NCI-H2196 (cell line): Measurements from ENCODE around the gene CCL4.
"Not testable (repeated sequence)": the region's sequence is repeated elsewhere in the genome, so short reads cannot be mapped to it uniquely, and the experiment has no call there.

Experiments
- DNase-seq: peaks from one replicate; lab custom pipeline; 2025; ENCODE audit not compliant: unreplicated experiment; lab: John Stamatoyannopoulos, UW

CCL4 gene

DNA sequence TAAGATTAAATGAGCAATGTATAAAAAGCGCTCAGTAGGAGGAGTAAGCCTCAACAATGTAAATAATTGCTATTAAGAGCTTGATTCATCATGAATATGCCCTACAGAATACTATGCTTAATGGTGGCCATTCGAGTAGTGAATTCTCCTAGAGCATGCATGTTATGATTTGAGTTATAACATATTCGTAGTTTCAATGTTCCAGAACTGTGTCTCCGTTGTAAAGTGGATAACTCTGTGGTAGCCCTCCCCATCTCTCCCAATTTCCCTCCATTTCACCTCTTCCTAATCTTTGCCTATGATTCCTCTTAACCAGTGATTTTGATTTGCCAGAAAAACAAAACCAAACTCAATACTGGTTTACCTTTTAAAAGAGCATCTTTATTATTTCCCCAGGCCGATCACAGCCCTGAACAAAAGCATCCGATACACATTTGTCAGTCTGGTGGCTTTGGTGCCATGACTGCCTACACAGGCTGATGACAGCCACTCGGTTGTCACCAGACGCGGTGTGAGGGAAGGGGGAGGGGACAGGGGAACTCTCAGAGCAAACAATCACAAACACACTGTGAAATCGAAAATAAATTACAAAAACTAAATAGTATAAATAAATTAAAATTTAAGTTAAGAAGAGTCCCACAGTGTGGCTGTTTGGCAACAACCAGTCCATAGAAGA is 15.6 kb upstream of the CCL4 start:
- DNase-seq = not testable (repeated sequence)

GRCh38 chr17:36088670-36089338 is 14.8 kb upstream of the CCL4 start:
- DNase-seq = no peak

- DNase-seq = no peak
Observed at GRCh38 chr17:36089339-36089865, 14.2 kb upstream of the CCL4 start.

DNA sequence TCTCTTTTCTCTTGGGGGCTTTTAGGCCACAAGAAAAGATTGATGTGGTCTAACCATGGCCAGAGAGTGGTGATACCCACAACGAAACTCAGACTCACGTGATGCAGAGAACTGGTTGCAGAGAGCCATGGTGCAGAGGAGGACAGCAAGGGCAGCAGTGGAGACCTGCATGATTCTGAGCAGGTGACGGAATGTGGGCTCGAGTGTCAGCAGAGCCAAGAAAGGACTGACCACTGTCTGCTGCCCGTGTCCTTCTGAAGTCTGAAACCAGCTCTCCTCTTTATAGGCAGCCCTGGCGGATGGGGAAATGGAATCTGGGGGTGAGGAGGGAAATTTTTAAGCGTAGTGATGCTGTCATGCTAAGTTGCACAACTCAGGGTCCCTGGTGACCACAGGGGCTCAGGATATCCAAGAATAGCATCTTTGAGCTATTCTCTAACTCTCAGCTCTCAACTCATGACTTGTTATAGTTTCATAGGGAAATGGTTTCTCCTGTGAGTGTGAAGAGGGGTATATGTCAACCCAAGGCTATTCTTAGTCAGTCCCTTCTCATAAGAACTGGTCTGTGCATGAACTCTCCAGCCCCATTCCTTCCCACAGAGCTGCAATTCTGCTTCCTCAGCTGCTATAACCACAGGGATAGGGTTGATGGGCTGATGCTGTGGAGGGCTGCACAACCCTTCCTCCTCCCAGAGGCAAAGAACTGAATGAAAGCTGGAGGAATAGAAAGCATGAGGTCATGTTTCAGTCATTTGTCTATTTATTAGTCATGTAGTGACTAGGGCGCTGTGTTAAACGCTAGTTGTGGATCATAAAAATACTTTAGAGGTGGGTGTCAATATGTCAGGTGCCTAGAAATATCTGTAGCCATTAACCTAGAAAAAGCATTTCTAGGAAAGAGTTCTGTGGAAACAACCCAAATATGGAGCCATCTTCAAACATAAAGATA is 13.5 kb upstream of the CCL4 start, which contains the start of gene CCL3:
Gene CCL3, minus strand, starts transcription at position 256 of the 949 bp plus-strand sequence. Its CDS starts 85 bp downstream, at position 171.
- DNase-seq = no peak

- DNase-seq = no peak
Observed at GRCh38 chr17:36092230-36092629, 11.4 kb upstream of the CCL4 start.

- DNase-seq = not testable (repeated sequence)
Observed at GRCh38 chr17:36092715-36093114, 10.9 kb upstream of the CCL4 start.

- DNase-seq = no peak
Observed at GRCh38 chr17:36094232-36094631, 9.4 kb upstream of the CCL4 start.

DNA sequence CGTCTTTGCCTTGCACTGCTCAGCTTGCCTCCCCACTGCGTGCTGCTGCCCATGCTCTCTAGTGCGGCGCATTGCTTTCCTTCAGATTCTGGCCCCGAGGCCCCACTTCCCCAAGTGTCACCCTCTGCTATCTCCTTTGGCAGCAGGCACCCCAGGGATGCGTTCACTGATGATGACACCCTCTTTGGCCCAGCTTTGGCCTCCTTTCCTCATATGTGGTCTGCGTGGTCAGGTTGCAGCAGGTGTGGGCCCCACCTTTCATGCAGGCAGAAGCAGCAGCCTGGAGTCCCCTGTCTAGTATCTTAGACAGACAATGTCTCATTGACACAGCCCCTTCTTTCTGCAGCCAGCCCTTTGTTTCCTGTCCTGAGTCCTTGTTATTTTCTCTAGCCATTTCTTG is 8.9 kb upstream of the CCL4 start:
- no peak for DNase-seq

DNA sequence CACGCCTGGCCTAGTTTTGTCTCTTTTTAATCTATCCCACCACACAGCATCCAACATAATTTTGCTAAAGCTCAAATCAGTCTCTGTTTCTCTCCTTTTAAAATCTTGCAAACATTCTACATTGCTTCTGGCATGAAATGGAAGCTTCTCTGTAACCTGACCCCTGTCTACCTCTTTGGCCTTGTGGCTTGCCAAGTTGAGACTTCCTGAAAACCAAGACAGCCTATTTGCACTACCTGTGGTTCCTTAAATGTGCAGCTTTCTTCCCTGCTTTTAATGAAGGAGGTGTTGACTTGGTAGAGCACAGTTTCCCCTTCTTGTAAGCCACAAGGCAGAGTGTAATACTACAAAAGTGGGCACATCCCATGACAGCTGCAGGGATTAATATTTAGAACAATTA is 7.6 kb upstream of the CCL4 start:
- no peak for DNase-seq

GRCh38 chr17:36099004-36099403 is 4.6 kb upstream of the CCL4 start:
- not testable (repeated sequence) for DNase-seq

DNA sequence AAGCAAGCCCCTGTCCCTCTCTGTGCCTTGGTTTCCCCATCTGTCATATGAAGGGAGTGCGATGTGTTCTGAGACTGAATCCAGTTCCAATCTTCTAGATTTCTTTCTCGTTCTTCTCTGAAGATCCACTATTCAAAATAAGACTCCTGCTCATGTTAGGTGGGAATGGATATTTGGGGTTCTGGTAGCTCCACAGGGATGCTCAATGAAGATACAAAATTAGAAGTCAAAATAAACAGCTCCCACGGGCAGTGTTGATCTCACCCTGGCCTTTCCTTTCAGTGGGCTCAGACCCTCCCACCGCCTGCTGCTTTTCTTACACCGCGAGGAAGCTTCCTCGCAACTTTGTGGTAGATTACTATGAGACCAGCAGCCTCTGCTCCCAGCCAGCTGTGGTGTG is 619 bp downstream of the CCL4 start:
- not testable (repeated sequence) for DNase-seq

DNA sequence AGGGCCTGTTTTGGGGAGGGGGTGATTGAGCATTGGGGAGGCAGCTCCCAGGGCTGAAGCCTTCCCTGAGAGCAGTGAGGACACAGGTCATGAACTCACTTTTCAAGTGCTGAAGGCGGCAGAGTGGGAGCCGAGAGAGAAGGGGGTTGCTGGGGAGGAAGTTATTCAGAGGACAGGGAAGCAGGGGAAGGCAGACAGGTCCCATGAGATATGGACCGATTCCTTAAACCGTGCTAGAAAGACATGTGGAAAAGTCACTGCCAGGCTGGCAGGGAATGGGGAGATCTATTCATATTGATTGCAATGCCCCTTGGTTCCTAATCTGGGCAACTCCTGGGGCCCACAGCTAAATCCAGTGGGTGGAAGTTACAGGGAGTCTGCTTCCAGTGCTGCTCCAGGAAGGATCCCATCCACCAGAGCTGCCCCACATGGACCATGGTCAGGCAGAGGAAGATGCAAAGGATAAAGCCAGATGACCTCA is 1.1 kb downstream of the CCL4 start:
- DNase-seq = no peak

DNA sequence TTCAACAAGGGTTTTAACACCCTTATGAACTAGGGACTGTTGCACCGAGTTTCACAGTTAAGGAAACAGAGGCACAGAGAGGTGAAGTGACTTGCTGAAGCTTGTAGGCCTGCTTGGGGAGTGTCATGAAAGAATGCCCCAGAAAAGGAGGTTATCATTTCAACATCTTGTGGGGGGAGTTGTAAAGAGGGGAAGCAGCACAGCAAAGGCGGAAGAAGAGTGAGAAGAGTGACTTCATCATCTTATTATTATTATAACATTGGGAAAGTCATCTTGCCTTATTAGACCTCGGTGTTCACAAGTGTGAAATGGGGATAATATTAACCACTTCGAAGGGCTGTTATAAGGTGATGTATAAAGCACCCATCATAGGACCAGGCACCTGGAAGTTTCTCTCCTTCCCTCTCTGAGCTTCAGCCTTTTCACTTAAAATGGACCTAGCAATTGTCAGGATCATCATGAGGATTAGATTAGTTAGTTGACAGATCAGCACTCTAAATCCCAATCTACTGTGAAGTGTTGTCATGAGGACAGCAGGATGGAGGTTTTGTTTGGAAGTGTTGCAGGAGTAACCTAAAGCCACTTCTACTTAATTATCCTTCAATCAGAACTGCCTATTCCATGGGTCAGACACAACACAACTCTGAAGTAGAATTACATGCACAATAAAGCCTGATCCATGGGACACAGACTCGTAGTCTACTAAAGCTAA is 2.3 kb downstream of the CCL4 start:
- no peak for DNase-seq

DNA sequence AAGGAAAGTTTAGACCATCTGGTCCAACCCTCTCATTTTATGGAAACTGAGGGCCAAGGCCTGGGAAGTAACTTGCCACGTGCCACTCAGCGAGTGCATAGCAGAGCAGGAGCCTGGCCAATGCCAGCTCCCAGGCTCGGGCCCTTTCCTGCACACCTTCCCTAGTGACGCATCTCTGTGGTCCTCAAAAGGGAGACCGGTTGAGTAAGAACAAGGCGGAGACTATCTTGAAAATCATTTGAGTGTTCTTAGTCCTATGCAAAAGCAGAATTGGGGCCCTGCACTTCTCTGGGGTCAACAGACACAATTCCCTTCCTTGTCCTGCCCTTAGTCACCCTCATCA is 2.8 kb downstream of the CCL4 start:
- no peak for DNase-seq

GRCh38 chr17:36107660-36108059 is 4.0 kb downstream of the CCL4 start:
- no peak for DNase-seq

GRCh38 chr17:36108265-36108664 is 4.6 kb downstream of the CCL4 start:
- not testable (repeated sequence) for DNase-seq

DNA sequence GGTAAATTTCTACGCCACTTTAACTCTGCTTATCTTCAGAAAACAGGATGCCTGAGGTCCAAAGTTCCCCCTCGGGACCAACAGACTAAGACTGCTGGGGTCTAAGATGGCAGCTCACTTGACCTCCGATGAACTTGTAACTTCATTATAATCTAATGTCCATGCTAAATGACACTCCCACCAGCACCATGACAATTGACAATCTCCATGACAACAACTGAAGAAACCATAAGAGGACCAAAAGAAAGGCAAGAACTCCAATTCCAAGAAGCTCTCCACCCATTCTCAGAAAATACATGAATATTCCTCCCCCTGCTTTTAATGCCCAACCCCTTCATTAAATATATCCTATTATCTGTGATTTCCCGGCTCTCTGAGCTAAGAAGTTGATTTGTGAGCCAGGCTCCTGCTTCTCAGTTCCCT is 7.5 kb downstream of the CCL4 start:
- no peak for DNase-seq

DNA sequence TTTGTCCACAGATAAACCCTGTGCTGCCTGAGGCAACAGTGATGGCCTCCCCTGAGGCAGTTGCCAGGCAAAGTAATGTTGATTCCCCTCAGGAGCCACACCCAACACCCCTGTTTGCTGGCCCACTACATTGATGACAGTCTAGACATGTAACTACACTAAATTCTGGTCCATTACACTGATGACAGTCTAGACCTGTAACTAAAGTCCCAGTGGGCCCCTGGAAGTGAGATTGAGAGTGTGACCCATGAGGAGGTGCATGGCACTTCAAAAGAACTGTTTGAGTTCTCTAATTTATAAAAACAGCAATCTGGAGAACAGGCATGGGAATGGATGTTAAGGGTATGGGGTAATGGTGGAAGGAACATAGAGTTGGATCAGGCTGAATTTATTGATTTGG is 8.9 kb downstream of the CCL4 start:
- DNase-seq = no peak

DNA sequence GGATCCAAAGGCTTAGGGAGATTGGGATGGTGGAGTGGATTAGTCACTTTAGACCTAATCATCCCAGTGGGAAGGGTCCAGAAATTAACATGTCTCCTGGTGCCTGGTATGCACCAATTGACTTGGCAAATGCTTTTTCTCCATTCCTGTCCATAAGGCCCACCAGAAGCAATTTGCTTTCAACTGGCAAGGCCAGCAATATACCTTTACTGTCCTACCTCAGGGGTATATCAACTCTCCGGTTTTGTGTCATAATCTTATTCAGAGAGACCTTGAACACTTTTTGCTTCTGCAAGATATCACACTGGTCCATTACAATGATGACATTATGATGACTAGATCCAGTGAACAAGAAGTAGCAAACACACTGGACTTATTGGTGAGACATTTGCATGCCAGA is 9.5 kb downstream of the CCL4 start:
- not testable (repeated sequence) for DNase-seq

DNA sequence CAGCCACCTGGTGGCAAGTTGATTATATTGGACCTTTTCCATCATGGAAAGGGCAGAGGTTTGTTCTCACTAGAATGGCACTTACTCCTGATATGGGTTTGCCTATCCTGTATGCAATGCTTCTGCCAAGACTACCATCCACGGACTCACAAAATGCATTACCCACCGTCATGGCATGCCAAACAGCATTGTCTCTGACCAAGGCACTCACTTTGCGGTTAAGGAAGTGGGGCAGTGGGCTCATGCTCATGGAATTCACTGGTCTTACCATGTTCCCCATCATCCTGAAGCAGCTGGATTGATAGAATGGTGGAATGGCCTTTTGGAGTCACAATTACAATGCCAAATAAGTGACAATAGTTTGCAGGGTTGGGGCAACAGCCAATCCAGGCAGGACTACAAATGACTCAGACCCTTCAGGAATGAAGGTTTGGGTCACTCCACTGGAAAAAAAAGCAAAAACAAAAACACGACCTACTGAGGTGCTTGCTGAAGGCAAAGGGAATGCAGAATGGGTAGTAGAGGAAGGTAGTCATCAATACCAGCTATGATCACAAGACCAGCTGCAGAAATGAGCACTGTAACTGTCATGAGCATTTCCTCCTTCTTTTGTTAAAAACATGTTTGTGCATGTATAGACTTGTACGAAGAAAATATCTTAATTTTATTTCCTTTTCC is 11.5 kb downstream of the CCL4 start:
- not testable (repeated sequence) for DNase-seq
